Ecto neural progenitor cell (in vitro differentiated cells): ENCODE measurements around the gene GAL.
"Not testable (repeated sequence)": the region's sequence is repeated elsewhere in the genome, so short reads cannot be mapped to it uniquely, and the experiment has no call there.

ENCODE experiments used
- DNase-seq: peaks from one replicate; pipeline ENCODE4 v3.0.0-alpha.2; 2018; ENCODE audit warnings: low spot score

The GAL gene

DNA sequence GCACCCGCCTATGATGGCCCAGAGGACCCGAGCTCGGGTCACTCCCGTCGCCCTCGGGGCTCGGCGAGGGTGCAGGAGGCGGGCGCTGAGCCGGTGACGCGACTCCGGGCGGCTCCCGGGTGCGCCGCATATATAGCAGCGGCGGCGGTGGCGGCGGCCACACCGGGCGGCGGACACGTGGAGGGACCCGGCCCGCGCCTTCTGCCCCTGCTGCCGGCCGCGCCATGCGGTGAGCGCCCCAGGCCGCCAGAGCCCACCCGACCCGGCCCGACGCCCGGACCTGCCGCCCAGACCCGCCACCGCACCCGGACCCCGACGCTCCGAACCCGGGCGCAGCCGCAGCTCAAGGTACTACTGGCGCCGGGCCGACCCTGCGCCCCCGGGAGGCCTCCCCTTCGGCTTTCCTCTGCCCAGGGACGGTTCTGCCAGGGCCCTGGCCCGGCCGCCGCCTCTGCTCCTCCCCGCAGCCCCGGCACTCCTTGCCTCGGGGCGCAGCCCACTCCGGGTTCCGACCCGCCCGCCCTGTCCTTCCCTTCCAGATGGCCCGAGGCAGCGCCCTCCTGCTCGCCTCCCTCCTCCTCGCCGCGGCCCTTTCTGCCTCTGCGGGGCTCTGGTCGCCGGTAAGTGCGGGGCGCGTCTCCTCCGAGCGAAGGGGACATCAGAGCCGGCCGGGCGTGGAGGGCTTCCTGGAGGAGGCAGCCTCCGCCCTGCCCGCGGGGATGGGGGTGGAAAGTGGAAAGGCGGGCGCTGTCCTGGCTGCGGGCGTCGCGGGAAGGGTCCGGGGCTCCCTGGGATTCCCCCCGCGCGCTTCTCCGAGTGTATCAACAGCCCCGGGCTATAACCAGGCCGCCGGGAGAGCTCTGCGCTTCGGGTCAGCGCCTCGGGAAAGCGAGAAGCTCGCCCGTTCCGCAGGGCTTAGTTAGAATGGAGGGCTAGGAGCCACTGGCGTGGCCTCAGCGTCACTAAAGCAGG is at the start of gene GAL:
Gene GAL, plus strand, starts transcription at position 160 of the 972 bp plus-strand sequence. Its CDS starts 380 bp downstream, at position 540.
- DNase-seq: peak; percentile 61

DNA sequence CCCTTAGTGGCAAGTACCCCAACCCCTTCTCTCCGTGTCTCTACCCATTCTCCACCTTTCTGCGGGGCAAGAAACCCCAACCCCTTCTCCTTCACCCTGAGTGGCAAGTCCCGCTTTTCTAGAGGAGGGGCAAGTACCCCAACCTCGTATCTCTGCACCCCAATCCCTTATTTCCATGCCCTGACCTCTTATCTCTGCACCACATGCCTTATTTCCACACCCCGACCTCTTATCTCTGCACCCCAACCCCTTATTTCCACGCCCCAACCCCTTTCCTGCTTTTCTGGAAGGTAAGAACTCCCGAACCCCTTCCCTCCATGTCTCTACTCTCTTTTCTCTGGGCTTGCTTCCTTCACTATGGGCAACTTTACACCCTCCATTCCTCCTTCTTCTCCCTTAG is 49.7 kb upstream of the GAL start:
- not testable (repeated sequence) for DNase-seq

GRCh38 chr11:68635172-68635571 is 49.2 kb upstream of the GAL start:
- not testable (repeated sequence) for DNase-seq

- DNase-seq: not testable (repeated sequence)
These were observed 48.5 kb upstream of the GAL start for GRCh38 chr11:68635883-68636282.

GRCh38 chr11:68639322-68639721 is 45.0 kb upstream of the GAL start:
- DNase-seq: not testable (repeated sequence)

DNA sequence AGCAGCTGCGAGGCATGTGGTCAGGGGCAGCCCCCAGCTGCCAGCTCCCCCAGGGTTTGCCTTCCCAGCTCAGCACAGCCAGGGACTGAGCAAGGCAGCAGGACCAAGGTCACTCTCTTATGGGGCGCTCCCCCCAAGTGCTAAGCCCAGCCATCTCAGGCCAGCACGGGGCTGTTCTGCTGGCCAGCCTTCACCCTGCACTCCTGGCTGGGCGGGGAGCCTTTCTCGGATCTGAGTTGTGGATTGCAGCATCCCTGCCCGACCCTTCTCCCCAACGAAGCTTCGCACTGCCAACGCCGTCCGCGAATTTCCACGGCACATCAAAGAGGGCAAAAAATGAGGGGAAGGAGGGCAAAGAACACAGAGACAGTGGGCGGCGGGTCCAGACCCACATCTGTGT is 42.5 kb upstream of the GAL start:
- DNase-seq: no peak

GRCh38 chr11:68643585-68643984 is 40.8 kb upstream of the GAL start:
- no peak for DNase-seq

DNA sequence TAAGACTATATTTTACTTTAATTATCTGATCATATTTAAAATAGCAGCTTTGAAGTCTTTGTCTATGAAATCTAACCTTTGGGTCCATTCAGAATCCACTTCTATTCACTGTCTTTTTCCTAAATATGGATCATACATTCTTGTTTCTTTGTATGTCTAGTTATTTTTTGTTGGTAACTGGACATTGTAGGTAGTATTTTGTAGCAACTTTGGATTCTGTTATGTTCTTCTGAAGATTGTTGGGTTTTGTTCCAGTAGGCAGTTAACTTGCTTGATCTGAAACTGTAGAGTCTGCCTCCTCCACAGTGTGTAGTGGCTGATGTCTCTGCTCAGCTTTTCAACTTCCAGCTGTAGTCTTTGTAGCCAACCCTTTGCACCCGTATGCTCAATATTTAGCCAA is 37.5 kb upstream of the GAL start:
- DNase-seq: no peak

GRCh38 chr11:68649851-68650555 is 34.3 kb upstream of the GAL start:
- DNase-seq: peak; percentile 49

DNA sequence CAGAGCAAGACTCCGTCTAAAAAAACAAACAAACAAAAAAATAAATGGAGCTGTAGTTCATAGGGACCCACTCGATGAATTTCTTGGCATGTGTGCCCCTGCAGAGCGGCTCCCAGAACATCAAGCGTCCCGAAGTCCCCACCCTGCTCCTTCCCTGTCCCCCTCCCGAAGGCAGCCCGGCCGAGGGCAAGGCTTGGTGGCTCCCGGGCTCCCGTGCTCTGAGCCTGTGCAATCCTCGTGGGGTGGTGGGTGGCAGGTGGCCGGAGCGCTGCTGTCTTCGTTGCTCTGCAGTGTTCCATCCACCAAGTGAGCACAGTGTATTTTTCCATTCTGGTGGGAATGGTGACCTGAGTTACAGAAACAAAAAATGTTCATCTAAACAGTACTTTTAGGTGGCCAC is 33.5 kb upstream of the GAL start:
- peak; percentile 39 for DNase-seq

- peak; percentile 43 for DNase-seq
These were observed 32.9 kb upstream of the GAL start for GRCh38 chr11:68651208-68651984.

DNA sequence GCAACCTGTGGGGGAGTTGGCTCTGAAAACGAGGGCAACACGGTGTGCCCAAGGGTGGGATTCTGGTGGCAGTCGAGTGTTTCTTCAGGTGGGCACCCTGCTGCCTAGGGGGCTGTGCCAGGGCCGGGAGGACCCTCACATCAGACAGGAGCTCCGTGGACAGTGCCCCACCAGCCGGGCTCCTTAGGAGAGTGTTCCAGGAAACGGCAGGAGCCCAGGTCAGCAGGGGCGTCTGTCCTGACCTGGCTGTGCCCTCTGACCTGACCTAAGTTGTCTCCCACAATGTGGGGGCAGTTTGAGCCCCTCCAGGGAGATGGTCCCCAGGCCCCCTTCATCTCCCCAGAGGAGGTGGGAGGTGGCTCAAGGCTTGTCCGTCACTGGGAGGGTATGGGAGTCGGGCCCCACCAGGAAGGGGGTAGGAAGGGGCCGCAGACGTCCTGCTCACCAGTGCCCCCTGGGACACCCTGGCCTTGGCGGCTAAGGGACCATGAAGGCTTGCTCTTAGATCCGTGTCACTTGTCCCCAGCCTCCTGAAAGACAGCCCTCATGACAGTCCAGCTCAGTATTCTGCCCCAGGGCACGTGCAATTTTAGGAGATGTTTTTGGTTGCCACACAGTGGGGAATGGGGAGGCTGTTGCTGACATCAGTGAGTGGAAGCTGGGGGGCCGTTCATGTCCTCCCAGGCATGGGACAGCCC is 32.2 kb upstream of the GAL start:
- DNase-seq: no peak

DNA sequence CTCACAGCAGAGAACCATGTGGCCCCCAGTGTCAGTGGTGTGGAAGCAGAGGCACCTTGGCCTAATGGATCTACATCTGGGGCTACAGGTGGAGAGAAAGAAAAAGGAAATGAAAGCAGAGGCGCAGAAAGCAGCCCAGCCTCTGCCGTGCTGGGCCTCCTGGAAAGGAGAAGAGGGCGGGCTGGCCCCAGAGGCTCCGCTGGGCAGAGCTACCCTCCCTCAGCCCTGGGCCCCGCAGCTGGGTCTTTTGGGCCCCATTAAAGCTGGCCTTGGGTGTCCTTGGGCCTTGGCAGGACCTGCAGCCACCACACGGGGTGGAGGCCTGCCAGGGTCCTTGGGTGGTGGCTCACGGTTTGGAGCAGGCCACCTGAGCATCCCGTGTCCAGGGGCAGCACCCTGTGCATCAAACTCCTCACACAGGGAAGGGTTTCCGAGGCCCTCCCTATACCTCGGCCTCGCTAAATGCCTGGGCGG is 31.6 kb upstream of the GAL start:
- DNase-seq: no peak

DNA sequence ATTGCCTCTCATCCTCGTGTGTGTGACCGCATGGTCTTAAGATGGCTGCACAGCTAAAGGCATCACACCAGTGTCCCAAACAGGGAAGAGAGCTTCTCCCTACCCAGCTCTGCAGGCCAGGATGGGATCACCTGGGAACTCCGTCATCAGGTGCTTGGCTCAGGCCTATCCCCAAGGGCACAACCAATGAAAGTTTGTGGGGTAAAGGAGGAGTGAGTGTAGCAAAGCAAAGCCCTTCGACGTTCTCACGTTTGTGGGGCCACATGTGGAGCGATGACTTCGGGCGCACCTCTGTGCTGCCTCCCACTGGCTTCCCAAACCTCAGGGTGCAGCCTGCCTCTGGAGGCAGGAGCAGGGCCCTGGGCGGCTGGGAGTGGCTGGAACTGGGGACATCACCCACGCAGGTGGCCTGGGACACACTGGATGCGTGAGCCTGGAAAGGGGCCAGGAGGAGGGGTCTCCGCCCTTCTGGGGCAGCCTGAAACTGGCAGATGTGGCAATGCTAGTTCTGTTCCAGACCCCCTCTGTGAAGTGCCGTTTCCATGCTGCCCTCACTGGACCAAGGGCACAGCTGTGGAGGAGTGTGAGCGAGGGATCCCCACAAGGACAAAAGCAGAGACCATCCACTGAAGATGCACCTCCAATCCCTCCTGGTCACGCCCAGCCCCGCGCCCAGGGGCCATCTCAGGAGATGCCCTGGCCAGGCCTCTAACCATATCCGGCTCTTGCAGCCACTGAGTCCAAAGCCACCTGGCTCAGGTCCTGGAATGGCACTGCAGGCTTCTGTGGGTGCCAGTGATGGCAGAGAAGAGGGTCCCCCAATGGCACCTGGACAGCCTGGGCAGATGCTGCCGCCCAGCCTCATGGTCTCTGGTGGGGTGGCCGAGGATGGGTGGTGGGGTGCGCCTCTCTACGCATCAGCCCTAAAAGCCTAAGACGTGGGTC is 30.6 kb upstream of the GAL start:
- DNase-seq: no peak

DNA sequence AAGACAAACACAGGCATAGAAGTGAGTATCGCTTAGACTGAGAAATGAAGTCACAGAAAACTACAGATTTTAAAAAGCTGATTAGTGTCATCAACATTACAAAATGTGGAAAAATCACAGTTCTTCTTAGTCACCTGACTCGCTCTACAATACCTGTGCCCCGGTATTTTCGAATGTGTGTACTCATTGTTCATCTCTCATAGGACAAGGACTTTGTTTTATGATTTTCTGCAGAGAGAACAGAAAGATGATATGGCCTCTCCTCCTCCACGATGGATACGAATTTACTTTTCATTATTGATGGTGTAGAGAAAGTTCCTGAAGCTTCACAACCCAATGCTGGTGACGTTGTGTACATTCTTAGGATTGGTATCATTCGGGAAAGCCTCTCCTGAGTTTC is 29.4 kb upstream of the GAL start:
- DNase-seq: no peak

DNA sequence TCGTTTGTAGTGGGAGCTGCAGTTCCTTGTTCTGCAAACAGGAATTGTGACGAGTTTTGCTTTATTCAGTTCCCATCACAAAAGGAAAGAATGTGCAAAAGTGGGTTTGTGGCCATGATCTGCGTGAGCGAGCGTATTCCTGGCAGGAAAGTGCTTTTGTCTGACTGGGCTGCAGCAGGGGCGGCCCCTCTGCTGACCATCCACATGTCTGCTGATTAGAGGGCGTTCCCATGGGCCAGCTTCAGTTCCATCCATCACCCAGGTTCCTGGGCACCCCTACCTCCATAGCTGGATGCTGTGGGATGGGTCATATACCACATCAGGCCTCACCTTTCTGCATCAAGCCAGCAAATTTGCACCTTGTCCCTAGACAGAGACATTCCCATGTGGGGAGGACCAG is 28.9 kb upstream of the GAL start:
- DNase-seq: no peak

- no peak for DNase-seq
These were observed 28.5 kb upstream of the GAL start for GRCh38 chr11:68655806-68656205.

GRCh38 chr11:68657021-68657780 is 27.1 kb upstream of the GAL start:
- DNase-seq: no peak

GRCh38 chr11:68658097-68658496 is 26.2 kb upstream of the GAL start:
- no peak for DNase-seq

DNA sequence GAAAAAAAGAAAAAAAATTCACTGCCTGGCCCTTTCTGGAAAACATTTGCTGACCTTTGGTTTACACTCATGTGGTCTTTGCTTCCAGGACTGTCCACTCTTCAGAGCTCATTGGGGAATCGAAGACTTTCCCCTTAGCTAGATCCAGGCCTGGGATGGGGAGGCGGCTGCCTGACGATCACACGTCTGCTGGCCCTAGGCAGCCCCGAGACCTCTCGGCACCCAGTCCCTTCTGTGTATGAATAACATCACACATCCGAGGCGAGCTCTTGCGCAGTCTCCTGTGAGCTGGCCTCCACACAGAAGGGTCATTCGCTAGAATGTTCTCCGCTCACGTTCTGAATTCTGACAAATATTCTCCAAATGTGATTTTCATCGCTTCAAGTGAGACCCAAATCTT is 25.7 kb upstream of the GAL start:
- no peak for DNase-seq
